H9 (cell line): ENCODE measurements around the gene FUNDC2. TPM values are rescaled to one million over a fixed set of nuclear protein-coding genes. Genes with fewer than 3 reads are reported as not detected.

Experiments
- DNase-seq: peaks from one replicate; pipeline ENCODE4 v3.0.0-alpha.2; 2017
- H2AFZ ChIP-seq: one replicate; pipeline ENCODE4 v1.6.1; 2013; ENCODE audit warnings: mild to moderate bottlenecking, low read length, control low read depth, moderate library complexity
- H2AK5ac ChIP-seq: 2 replicates; pipeline ENCODE4 v1.6.1; 2013; ENCODE audit warnings: low read length, control low read depth, mixed read lengths; ENCODE audit not compliant: insufficient read length
- H2BK120ac ChIP-seq: one replicate; pipeline ENCODE4 v1.6.1; 2013; ENCODE audit warnings: low read depth, mild to moderate bottlenecking, low read length, control low read depth, inconsistent platforms; ENCODE audit not compliant: poor library complexity, severe bottlenecking
- H2BK12ac ChIP-seq: 2 replicates; pipeline ENCODE4 v1.6.1; 2013; ENCODE audit warnings: low read length, control low read depth, mixed read lengths, low read depth; ENCODE audit not compliant: insufficient read length
- H2BK15ac ChIP-seq: 2 replicates; pipeline ENCODE4 v1.6.1; 2013; ENCODE audit warnings: low read depth, low read length, control low read depth
- H2BK20ac ChIP-seq: one replicate; pipeline ENCODE4 v1.6.1; 2013; ENCODE audit warnings: low read depth, mild to moderate bottlenecking, low read length, control low read depth, inconsistent platforms; ENCODE audit not compliant: poor library complexity, severe bottlenecking
- H2BK5ac ChIP-seq: 2 replicates; pipeline ENCODE4 v1.6.1; 2013; ENCODE audit warnings: low read length, control low read depth, mixed read lengths; ENCODE audit not compliant: insufficient read length
- H3K14ac ChIP-seq: 2 replicates; pipeline ENCODE4 v1.6.1; 2013; ENCODE audit warnings: low read length, control low read depth; ENCODE audit not compliant: insufficient read depth
- H3K18ac ChIP-seq: 2 replicates; pipeline ENCODE4 v1.6.1; 2013; ENCODE audit warnings: low read depth, mild to moderate bottlenecking, mixed read lengths, low read length, control low read depth; ENCODE audit not compliant: insufficient read length
- H3K23ac ChIP-seq: 2 replicates; pipeline ENCODE4 v1.6.1; 2013; ENCODE audit warnings: low read length, control low read depth, mixed read lengths, low read depth; ENCODE audit not compliant: insufficient read length
- H3K23me2 ChIP-seq: 2 replicates; pipeline ENCODE4 v1.6.1; 2013; ENCODE audit warnings: low read depth, mild to moderate bottlenecking, mixed read lengths, low read length, control low read depth; ENCODE audit not compliant: insufficient read length, poor library complexity, severe bottlenecking
- H3K27ac ChIP-seq: 2 replicates; pipeline ENCODE4 v1.5.1; 2013; ENCODE audit warnings: low read length, control low read depth, mixed read lengths, low read depth; ENCODE audit not compliant: insufficient read length
- H3K27me3 ChIP-seq: 2 replicates; pipeline ENCODE4 v1.6.1; 2013; ENCODE audit warnings: low read length, control low read depth, inconsistent platforms; ENCODE audit not compliant: insufficient read depth
- H3K4ac ChIP-seq: 2 replicates; pipeline ENCODE4 v1.6.1; 2013; ENCODE audit warnings: low read depth, mild to moderate bottlenecking, control low read depth, inconsistent platforms, low read length, moderate library complexity
- H3K4me1 ChIP-seq: 2 replicates; pipeline ENCODE4 v1.6.1; 2013; ENCODE audit warnings: low read length, control low read depth, inconsistent platforms; ENCODE audit not compliant: insufficient read depth
- H3K4me2 ChIP-seq: 2 replicates; pipeline ENCODE4 v1.6.1; 2013; ENCODE audit warnings: low read length, control low read depth, mixed read lengths; ENCODE audit not compliant: insufficient read length, insufficient read depth
- H3K56ac ChIP-seq: 2 replicates; pipeline ENCODE4 v1.6.1; 2013; ENCODE audit warnings: low read depth, mild to moderate bottlenecking, mixed read lengths, low read length, control low read depth; ENCODE audit not compliant: insufficient read length
- H3K79me1 ChIP-seq: 2 replicates; pipeline ENCODE4 v1.6.1; 2013; ENCODE audit warnings: low read depth, mild to moderate bottlenecking, moderate library complexity, low read length, control low read depth, inconsistent platforms; ENCODE audit not compliant: insufficient read depth, poor library complexity, severe bottlenecking
- H3K79me2 ChIP-seq: 2 replicates; pipeline ENCODE4 v1.6.1; 2013; ENCODE audit warnings: low read length, control low read depth, inconsistent platforms; ENCODE audit not compliant: insufficient read depth
- H3K9ac ChIP-seq: 2 replicates; pipeline ENCODE4 v1.6.1; 2013; ENCODE audit warnings: low read length, control low read depth, mixed read lengths; ENCODE audit not compliant: insufficient read length; ENCODE audit errors: extremely low read depth
- H3K9me3 ChIP-seq: one replicate; pipeline ENCODE4 v1.6.1; 2013; ENCODE audit warnings: low read depth, low read length, inconsistent platforms; ENCODE audit not compliant: control insufficient read depth
- H3T11ph ChIP-seq: one replicate; pipeline ENCODE4 v1.6.1; 2013; ENCODE audit warnings: mild to moderate bottlenecking, low read length, control low read depth, inconsistent platforms
- H4K20me1 ChIP-seq: one replicate; pipeline ENCODE4 v1.6.1; 2013; ENCODE audit not compliant: control insufficient read depth, insufficient read length, insufficient read depth
- H4K5ac ChIP-seq: 2 replicates; pipeline ENCODE4 v1.6.1; 2013; ENCODE audit warnings: low read depth, mild to moderate bottlenecking, mixed read lengths, low read length, control low read depth; ENCODE audit not compliant: insufficient read length
- H4K8ac ChIP-seq: replicated peaks from 2 replicates; pipeline ENCODE4 v1.6.1; 2013; ENCODE audit warnings: low read length, control low read depth, mixed read lengths, low read depth; ENCODE audit not compliant: insufficient read length
- H4K91ac ChIP-seq: 2 replicates; pipeline ENCODE4 v1.6.1; 2013; ENCODE audit warnings: low read depth, mild to moderate bottlenecking, moderate library complexity, mixed read lengths, low read length, control low read depth; ENCODE audit not compliant: insufficient read length
- H3K27ac Mint-ChIP-seq, 3 experiments: 2 replicates in 2 of 3; 3 replicates in 1 of 3; pipeline ENCODE4 v1.8.0; 2020 to 2021; ENCODE audit warnings: mixed read lengths in 3 of 3, mild to moderate bottlenecking in 1 of 3, moderate library complexity in 1 of 3
- H3K27me3 Mint-ChIP-seq: 2 replicates; pipeline ENCODE4 v1.8.0; 2021; ENCODE audit warnings: low read depth, mild to moderate bottlenecking, moderate library complexity, mixed read lengths
- H3K36me3 Mint-ChIP-seq, 3 experiments: 2 replicates in 2 of 3; 3 replicates in 1 of 3; pipeline ENCODE4 v1.8.0; 2020 to 2021; ENCODE audit warnings: low read depth in 3 of 3, mixed read lengths in 3 of 3; ENCODE audit not compliant: insufficient read depth in 1 of 3
- H3K4me1 Mint-ChIP-seq, 2 experiments: 2 replicates each; pipeline ENCODE4 v1.8.0; 2020; ENCODE audit warnings: mixed read lengths in 2 of 2
- H3K4me3 Mint-ChIP-seq, 2 experiments: 2 replicates in 1 of 2; 3 replicates in 1 of 2; pipeline ENCODE4 v1.8.0; 2020 to 2021; ENCODE audit warnings: mild to moderate bottlenecking in 2 of 2, mixed read lengths in 2 of 2, moderate library complexity in 1 of 2
- H3K9me3 Mint-ChIP-seq, 2 experiments: 2 replicates in 1 of 2; 3 replicates in 1 of 2; pipeline ENCODE4 v1.8.0; 2020; ENCODE audit warnings: mild to moderate bottlenecking in 2 of 2, mixed read lengths in 2 of 2, moderate library complexity in 1 of 2
- CTCF ChIP-seq: fragments of 200-600 bp; sonication (generic); conservative IDR thresholded peaks from 3 replicates; pipeline ENCODE4 v1.8.0; 2021; ENCODE audit warnings: antibody characterized with exemption, mild to moderate bottlenecking
- WGBS: extraction: QIAGEN DNeasy Blood & Tissue Kit; methylation state at CpG from one replicate; pipeline ENCODE4 v1.1.7; 2013; ENCODE audit warnings: missing lambda C conversion rate, low lambda C conversion rate, mixed read lengths; ENCODE audit not compliant: insufficient read length; ENCODE audit errors: extremely low coverage; 5-methylcytosine and 5-hydroxymethylcytosine counted together
- total RNA-seq: library from RNA; stranded (reverse); gene quantifications from 2 replicates; pipeline ENCODE4 v1.2.1, GENCODE V29; 2021

FUNDC2 gene
- total RNA-seq, 1 experiment from 2014 or later, result 62.1 TPM

GRCh38 chrX:155001873-155002272, 24.8 kb upstream of the FUNDC2 start:
- H3K9ac ChIP-seq, result no peak overlapping the region
- H2BK120ac ChIP-seq, result no peak overlapping the region
- no peak overlapping the region for H3K14ac ChIP-seq
- no peak overlapping the region for H3T11ph ChIP-seq
- H3K4me3 Mint-ChIP-seq, result no peak overlapping the region
- no peaks in the 10 kb centered on the region for H3K23me2 ChIP-seq
- H3K27me3 Mint-ChIP-seq, result no peaks in the 10 kb centered on the region
- H4K91ac ChIP-seq, result no peak overlapping the region
- TF ChIP-seq CTCF, result no peak
- no peak overlapping the region for H3K23ac ChIP-seq
- H3K79me1 ChIP-seq, result no peaks in the 10 kb centered on the region
- no peak overlapping the region for H3K4me2 ChIP-seq
- no peak overlapping the region for H3K18ac ChIP-seq
- no peak overlapping the region for H4K5ac ChIP-seq
- H3K4me1 ChIP-seq, result no peaks in the 10 kb centered on the region
- peaks cover 5 to 9% of the 10 kb centered on the region in 2 experiments for H3K4me1 Mint-ChIP-seq
- no peak overlapping the region for H2BK15ac ChIP-seq
- peaks cover 64 to 65% of the 10 kb centered on the region in 2 experiments for H3K9me3 Mint-ChIP-seq
- no peaks in the 10 kb centered on the region for H3K79me2 ChIP-seq
- H4K8ac ChIP-seq, result no peak overlapping the region
- no peak overlapping the region for H3K4ac ChIP-seq
- H3K27ac ChIP-seq, result no peak overlapping the region
- H4K20me1 ChIP-seq, result no peaks in the 10 kb centered on the region
- H2AFZ ChIP-seq, result no peak overlapping the region
- H2AK5ac ChIP-seq, result no peak overlapping the region
- peaks cover 0 to 7% (median 0%) of the 10 kb centered on the region in 3 experiments; a peak in 4 of 7 replicates for H3K36me3 Mint-ChIP-seq
- H3K27me3 ChIP-seq, result no peaks in the 10 kb centered on the region
- H2BK5ac ChIP-seq, result no peak overlapping the region
- H2BK20ac ChIP-seq, result no peak overlapping the region
- H3K9me3 ChIP-seq, result peaks cover 55% of the 10 kb centered on the region
- no peak overlapping the region for H3K56ac ChIP-seq
- no peak for DNase-seq
- H3K27ac Mint-ChIP-seq, result no peak overlapping the region
- no peak overlapping the region for H2BK12ac ChIP-seq
- WGBS, result no CpG with 5 or more reads among the region's 4 CpGs
